ENCODE data around the gene EIF5B. TPM values are rescaled to one million over a fixed set of nuclear protein-coding genes. Genes with fewer than 3 reads are reported as not detected.

EIF5B gene
- polyA plus RNA-seq, 1 donor from 2014 or later = 8.0 TPM

GRCh38 chr2:99433340-99433739, 96.2 kb downstream of the EIF5B start:
- Histone ChIP-seq H3K9me3 (ENCODE audit: low read length) (no peaks in the 10 kb centered on the region), H3K36me3 (ENCODE audit: insufficient read depth, low read length) (peaks cover under 1% of the 10 kb centered on the region)
- TF ChIP-seq CTCF (IDR thresholded peaks at IDR 0.05; ENCODE audit: poor library complexity, severe bottlenecking) (no peak), RAD21 (conservative IDR thresholded peaks at IDR 0.05) (no peak), REST (IDR thresholded peaks at IDR 0.05; ENCODE audit: borderline replicate concordance) (no peak), MXI1 (conservative IDR thresholded peaks at IDR 0.05; ENCODE audit: poor library complexity, severe bottlenecking) (no peak), TAF1 (IDR thresholded peaks at IDR 0.05; ENCODE audit: low read depth) (no peak), POLR2AphosphoS5 (IDR thresholded peaks at IDR 0.05) (no peak), EP300 (conservative IDR thresholded peaks at IDR 0.05; ENCODE audit: poor library complexity, severe bottlenecking) (no peak), EZH2 (IDR thresholded peaks at IDR 0.05; ENCODE audit: borderline replicate concordance, insufficient read depth, low read length, poor library complexity, severe bottlenecking) (no peak), SMC3 (conservative IDR thresholded peaks at IDR 0.05; ENCODE audit: poor library complexity) (no peak)

GRCh38 chr2:99436874-99437273, 99.7 kb downstream of the EIF5B start:
- no peak overlapping the region for H3K27ac ChIP-seq (ENCODE audit: low read length)
- peaks cover 6% of the 10 kb centered on the region for H3K36me3 ChIP-seq (ENCODE audit: insufficient read depth, low read length)

More at GRCh38 chr2:99433340-99433739, 96.2 kb downstream of the EIF5B start:
- no peak overlapping the region for H3K27ac ChIP-seq (ENCODE audit: low read length)
- H3K9ac ChIP-seq (ENCODE audit: low read length) = no peak overlapping the region
- H3K27me3 ChIP-seq (ENCODE audit: insufficient read depth, low read depth, low read length) = no peaks in the 10 kb centered on the region
- no peak overlapping the region for H2AFZ ChIP-seq (ENCODE audit: low read depth, low read length)
- no peaks in the 10 kb centered on the region for H3K79me2 ChIP-seq (replicated peaks; ENCODE audit: insufficient read depth, low read length)
- H3K4me2 ChIP-seq (ENCODE audit: low read length) = no peak overlapping the region
- H3K4me3 ChIP-seq (ENCODE audit: low read length) = no peak overlapping the region
- no peaks in the 10 kb centered on the region for H4K20me1 ChIP-seq (ENCODE audit: insufficient read depth)
- no peaks in the 10 kb centered on the region for H3F3A ChIP-seq (ENCODE audit: insufficient read depth, low read length, poor library complexity, severe bottlenecking)
- H3K9me2 ChIP-seq (ENCODE audit: insufficient read depth, low read length) = no peaks in the 10 kb centered on the region

More at GRCh38 chr2:99436874-99437273, 99.7 kb downstream of the EIF5B start:
- Histone ChIP-seq H2AFZ (ENCODE audit: low read depth, low read length) (no peak overlapping the region), H3K9me3 (ENCODE audit: low read length) (no peaks in the 10 kb centered on the region), H3K9me2 (ENCODE audit: insufficient read depth, low read length) (no peaks in the 10 kb centered on the region), H3F3A (ENCODE audit: insufficient read depth, low read length, poor library complexity, severe bottlenecking) (no peaks in the 10 kb centered on the region), H4K20me1 (ENCODE audit: insufficient read depth) (no peaks in the 10 kb centered on the region), H3K79me2 (replicated peaks; ENCODE audit: insufficient read depth, low read length) (no peaks in the 10 kb centered on the region), H3K4me2 (ENCODE audit: low read length) (no peak overlapping the region), H3K4me3 (ENCODE audit: low read length) (no peak overlapping the region), H3K9ac (ENCODE audit: low read length) (no peak overlapping the region), H3K27me3 (ENCODE audit: insufficient read depth, low read depth, low read length) (no peaks in the 10 kb centered on the region)
- no peak for TF ChIP-seq TAF1 (IDR thresholded peaks at IDR 0.05; ENCODE audit: low read depth)
- TF ChIP-seq POLR2AphosphoS5 (IDR thresholded peaks at IDR 0.05) = no peak
- TF ChIP-seq SMC3 (conservative IDR thresholded peaks at IDR 0.05; ENCODE audit: poor library complexity) = no peak
- no peak for TF ChIP-seq REST (IDR thresholded peaks at IDR 0.05; ENCODE audit: borderline replicate concordance)
- TF ChIP-seq EP300 (conservative IDR thresholded peaks at IDR 0.05; ENCODE audit: poor library complexity, severe bottlenecking) = no peak
- TF ChIP-seq RAD21 (conservative IDR thresholded peaks at IDR 0.05) = no peak
